DMS79 (cell line): ENCODE data around the gene QKI.
"Not testable (repeated sequence)": the region's sequence is repeated elsewhere in the genome, so short reads cannot be mapped to it uniquely, and the experiment has no call there.

Experiments used
- DNase-seq: peaks from one replicate; lab custom pipeline; 2025; lab: John Stamatoyannopoulos, UW

QKI gene

GRCh38 chr6:163414946-163415619, 565 bp downstream of the QKI start:
- no peak for DNase-seq

DNA sequence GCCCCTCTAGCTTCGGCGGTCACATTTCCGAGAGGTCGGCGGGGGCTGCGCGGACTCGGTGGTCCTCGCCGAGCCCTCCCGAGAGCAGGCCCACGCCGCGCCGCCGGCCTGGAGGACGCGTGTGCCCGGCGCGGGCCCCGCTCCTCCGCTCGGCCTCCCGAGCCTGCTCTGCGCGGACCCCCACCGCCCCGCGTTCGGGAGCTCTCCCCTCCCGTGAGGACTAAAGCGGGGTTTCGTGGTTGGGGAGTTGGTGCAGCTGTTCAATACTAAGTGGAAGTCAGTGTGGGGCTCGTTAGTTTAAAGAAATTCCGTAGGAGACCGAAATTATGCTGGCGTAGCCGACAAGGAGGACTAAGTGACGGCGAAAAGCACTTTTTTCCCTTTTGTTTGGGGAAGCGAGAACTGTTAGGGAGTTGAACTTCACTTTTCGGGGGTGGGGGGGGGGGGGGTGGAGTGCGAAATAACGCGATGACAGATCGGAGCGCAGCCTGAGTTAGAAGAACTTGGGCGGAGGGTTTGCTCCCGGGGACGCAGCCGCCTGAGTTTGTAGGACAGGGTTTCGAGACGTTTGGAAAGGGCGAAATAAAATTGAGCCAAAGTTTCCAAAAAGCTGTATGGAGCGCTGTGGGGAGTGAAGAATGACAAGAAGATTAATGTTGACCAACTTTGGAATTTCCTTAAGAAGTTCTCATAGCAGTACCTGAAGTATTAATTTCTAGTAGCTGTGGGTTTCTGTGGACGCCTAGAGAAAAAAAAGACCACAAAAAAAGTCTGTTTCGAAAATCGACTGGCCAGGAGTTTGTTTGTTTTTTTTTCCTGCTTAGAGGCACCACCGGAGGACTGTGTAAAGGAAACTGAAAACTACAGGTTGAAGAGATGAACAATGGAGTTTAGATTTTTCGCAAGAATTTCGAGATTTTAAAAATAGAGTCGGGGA, 1.4 kb downstream of the QKI start:
- DNase-seq: no peak

GRCh38 chr6:163416557-163417253, 2.2 kb downstream of the QKI start:
- DNase-seq: no peak

- DNase-seq: no peak
Measured at GRCh38 chr6:163417595-163417994, 3.1 kb downstream of the QKI start.

- DNase-seq: no peak
Measured at GRCh38 chr6:163418311-163419029, 4.0 kb downstream of the QKI start.

DNA sequence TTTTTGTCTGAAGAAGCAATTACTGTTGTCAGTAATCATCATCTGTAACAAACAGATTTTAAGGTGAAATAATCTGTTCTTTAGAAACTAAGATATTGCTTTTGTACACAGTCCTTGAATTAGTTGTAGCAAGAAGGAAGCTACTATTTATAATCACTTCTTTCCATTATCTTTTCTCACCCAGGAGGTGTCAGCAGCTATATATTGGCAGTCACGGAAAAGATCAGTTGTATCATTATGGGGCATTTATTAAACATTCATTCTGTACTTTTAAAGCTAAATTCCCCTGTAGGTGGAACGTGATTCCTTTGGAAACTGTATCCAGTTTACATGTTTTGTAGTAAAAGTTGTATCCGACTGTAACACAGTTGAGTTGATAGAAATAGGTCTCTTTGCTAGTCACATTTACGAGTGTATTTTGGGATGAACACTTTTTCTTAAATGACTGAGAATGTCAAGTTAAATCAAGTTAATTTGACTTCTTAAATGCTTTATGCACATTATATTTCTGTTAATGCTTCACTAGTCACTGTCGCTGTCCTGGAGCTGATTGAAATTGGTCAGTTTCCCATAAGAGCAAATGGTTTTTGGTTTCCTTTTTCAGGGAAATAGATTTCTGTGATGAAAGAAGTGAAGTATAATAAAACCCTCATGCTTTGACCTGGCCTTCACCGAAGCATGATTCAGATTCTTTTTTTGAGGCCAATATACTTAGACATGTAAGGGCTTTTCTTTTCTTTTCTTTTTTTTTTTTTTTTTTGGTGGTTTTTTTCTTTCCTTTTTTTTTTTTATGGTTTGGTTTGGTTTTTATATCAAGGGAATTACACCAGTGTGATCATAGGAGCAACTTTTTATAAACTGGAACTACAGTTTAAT, 5.1 kb downstream of the QKI start:
- no peak for DNase-seq

GRCh38 chr6:163420289-163420614, 5.7 kb downstream of the QKI start:
- no peak for DNase-seq

DNA sequence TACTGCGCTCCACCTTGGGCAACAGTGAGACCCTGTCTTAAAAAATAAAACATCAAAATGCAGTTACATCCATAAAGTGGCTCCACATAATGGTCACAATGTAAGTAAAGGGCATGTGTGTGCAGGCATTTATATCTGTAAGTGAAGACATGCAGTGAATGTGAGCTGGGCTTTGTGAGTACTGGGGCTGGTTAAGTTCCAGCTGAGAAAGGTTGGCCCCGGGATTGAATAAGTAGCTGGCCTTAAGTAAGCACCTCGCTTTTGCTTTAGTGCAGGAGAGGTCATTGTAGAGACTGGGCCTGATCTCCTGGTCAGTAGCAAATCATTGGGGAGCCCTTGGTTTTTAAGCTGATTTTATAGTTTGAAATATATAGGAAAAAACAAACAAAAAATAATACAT, 8.0 kb downstream of the QKI start:
- DNase-seq: no peak

GRCh38 chr6:163423696-163424095, 9.2 kb downstream of the QKI start:
- no peak for DNase-seq

GRCh38 chr6:163427498-163428254, 13.2 kb downstream of the QKI start:
- DNase-seq: no peak

GRCh38 chr6:163428373-163428772, 13.9 kb downstream of the QKI start:
- DNase-seq: no peak

DNA sequence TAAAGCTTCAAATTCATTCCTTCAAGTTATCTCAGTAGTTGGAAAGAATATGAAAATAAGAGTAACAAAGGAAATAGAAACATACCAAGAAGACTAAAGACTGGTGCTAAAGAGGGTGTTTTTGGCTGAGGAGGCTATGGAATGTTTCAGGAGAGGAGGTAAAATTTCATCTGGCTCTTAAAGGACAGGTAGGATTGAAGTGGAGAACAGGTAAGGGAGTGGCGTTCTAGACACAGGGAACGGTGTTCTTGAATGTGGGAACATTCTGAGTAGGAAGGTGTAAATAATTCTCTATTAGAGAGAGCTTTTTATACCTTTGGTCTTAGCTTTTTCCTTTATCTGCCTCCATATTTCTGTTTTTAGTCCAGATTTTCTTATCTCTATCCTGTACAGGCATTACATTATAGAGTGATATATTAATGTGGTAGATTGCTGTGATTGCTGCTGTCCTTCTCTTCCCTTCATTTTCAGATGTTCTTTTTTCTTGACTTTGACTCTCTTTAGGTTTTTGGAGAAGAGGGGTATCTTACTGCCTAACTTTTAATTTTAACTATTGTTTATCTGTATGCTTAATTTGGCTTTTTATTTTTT, 15.4 kb downstream of the QKI start:
- DNase-seq: no peak

DNA sequence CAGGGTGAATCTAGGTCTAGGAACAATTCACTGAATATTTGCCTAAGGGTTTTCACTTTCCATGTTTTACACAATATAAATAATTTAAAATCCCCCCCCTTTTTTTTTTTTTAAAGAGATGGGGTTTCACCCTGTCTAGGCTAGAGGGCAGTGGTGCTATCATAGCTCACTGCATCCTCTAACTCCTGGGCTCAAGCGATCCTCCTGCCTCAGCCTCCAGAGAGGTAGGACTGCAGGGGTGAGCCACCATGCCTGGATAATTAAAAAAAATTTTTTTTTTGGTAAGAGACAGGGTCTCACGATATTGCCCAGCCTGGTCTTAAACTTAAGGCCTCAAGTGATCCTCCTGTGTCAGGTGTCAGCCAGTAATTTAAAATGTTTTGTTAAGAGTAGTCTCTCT, 17.8 kb downstream of the QKI start:
- no peak for DNase-seq

DNA sequence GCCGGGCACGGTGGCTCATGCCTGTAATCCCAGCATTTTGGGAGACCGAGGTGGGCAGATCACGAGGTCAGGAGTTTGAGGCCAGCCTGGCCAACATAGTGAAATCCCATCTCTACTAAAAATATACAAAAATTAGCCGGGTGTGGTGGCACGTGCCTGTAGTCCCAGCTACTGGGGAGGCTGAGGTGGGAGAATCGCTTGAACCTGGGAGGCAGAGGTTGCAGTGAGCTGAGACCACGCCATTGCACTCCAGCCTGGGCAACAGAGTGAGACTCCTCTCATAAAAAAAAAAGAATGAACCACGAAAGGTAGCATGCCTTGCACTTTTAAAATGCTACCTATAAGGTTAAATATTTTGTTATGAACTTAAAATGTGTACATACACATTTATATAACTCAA, 19.0 kb downstream of the QKI start:
- not testable (repeated sequence) for DNase-seq

- DNase-seq: no peak
Measured at GRCh38 chr6:163435023-163435422, 20.5 kb downstream of the QKI start.

DNA sequence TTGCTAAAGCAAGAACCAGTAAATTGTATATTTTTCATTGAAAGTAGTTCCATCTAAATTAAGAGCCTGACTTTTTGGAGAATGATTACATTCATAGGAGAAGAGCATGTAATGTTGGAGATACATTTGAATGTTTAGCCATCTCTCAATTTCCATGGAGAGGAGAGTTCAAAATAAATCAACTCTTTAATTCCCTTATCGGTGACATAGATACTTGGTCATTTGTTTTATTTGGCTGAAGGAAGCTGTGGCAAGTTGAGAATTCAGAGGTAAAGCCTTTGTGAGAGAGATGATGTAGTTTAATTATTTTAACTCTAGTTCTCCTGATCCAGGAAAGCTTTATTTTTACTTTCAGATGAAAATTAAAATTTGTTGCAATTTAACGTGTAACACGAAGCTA, 22.3 kb downstream of the QKI start:
- no peak for DNase-seq

DNA sequence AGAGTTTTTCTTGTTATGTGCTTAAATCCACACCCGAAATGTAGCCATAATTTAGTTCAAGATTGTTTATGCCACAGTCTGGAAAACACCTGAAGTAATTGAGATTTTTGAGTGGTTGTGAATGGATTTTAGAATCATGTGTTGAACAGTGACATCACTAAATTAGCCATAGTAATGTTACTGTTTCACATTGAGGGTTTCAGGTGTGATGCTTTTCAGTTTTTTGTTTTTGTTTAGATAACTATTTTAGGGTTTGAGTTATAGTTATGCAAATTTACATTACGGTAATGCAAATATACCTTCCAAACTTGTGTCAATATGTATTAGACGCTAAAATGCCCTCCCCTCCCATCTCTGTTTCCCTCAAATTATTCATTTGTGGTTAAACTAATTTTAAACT, 22.9 kb downstream of the QKI start:
- no peak for DNase-seq

DNA sequence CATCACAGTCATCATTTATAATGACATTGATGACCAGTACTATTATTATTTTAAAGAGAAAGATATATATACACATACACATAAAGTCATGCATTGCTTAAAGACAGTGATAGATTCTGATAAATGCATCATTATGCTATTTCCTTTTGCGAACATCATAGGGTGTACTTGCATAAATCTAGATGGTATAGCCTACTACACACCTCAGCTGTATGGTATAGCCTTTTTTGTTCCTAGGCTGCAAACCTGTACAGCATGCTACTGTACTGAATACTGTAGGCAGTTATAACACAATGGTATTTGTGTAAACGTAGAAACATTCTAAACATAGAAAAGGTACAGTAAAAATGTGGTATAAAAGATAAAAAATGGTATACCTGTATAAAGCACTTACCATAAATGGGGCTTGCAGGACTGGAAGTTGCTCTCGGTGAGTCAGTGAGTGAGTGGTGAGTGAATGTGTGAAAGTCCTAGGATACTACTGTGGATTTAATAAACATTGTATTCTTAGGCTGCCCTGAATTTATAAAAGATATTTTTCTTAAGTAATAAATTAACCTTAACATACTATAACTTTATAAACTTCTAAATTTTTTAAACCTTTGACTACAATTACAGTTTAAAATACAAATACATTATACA, 23.9 kb downstream of the QKI start:
- no peak for DNase-seq

DNA sequence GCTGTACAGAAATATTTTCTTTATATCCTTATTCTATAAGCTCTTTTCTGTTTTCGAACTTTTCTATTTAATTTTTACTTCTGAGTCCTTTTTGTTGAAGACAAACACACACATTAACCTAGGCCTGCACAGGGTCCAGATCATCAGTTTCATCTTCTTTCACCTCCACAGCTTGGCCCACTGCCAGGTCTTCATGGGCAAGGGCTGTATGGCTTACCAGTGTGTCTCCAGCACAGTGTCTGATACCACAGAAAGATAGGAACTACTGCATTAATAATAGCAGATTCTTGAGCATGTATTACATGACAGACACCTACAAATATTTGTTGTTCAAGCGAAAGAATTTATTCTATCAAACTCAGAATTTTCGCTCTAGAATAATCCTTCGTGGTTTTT, 24.4 kb downstream of the QKI start:
- DNase-seq: no peak

DNA sequence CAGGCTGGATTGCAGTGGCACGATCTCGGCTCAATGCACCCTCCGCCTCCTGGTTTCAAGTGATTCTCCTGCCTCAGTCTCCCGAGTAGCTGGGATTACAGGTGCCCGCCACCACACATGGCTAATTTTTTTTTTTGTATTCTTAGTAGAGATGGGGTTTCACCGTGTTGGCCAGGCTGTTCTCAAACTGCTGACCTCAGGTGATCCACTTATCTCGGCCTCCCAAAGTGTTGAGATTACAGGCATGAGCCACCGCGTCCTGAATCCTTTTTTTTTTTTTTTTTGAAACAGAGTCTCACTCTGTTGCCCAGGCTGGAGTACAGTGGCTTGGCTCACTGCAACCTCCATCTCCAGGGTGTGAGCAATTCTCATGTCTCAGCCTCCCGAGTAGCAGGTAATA, 24.9 kb downstream of the QKI start:
- not testable (repeated sequence) for DNase-seq
